Measurements from ENCODE around the gene FZR1.
A peak's percentile ranks its signal among the peaks of the same experiment; 100 is the strongest.

DNA sequence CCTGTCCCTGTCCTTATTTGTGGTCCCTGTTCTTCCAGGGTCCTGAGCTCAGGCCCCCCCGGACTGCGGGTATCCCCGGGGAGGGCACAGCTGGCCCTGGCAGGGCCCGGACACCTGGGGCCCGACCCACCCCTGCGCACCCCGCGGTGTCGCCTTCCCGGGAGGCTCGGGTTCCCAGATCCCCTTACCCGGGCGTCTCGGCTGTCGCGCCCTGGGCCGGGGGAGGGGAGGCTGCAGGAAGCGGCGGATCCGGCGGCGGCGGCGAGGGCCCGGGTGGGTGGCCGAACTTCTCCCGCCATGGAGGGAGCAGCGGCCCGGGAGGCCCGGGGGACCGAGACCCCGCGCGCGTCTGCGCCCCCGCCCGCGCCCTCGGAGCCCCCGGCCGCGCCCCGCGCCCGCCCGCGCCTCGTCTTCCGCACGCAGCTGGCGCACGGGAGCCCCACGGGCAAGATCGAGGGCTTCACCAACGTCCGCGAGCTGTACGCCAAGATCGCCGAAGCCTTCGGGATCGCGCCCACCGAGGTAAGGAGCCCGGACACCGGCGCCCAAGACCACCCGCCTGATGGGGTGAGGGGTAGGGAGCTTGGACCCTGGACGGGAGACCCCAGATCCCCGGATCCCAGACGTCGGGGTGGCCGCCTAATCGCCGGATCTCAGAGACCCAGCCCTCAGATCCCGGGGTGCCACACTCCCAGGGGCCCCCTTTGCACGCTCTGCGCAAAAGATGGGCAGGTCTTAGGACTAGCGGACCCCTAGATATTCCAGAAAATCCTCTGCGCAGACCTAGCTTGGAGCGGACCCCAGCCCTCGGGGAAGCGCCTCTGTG is 79.4 kb downstream of the FZR1 start, which contains the start of gene GIPC3:
- TF ChIP-seq, protein P1, sequence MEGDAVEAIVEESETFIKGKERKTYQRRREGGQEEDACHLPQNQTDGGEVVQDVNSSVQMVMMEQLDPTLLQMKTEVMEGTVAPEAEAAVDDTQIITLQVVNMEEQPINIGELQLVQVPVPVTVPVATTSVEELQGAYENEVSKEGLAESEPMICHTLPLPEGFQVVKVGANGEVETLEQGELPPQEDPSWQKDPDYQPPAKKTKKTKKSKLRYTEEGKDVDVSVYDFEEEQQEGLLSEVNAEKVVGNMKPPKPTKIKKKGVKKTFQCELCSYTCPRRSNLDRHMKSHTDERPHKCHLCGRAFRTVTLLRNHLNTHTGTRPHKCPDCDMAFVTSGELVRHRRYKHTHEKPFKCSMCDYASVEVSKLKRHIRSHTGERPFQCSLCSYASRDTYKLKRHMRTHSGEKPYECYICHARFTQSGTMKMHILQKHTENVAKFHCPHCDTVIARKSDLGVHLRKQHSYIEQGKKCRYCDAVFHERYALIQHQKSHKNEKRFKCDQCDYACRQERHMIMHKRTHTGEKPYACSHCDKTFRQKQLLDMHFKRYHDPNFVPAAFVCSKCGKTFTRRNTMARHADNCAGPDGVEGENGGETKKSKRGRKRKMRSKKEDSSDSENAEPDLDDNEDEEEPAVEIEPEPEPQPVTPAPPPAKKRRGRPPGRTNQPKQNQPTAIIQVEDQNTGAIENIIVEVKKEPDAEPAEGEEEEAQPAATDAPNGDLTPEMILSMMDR (IDR thresholded peaks at IDR 0.05), result no peak
- TF ChIP-seq EZH2 (IDR thresholded peaks at IDR 0.05) (peak; percentile 87), EZH2phosphoT487 (IDR thresholded peaks at IDR 0.05) (peak; percentile 83)
